Tibial artery (tissue), 4 donors: ENCODE data around the gene MAP2K5.

Experiments
- DNase-seq, 2 donors: peaks; one replicate each; pipeline ENCODE4 v3.0.0-alpha.2; 2019
- H3K27ac ChIP-seq, 2 donors: fragments of 200-600 bp; sonication (generic) in 1 of 2; 1 replicate in 1 of 2; 2 replicates in 1 of 2; pipeline ENCODE4 v1.5.1; 2018 to 2019; ENCODE audit warnings: mild to moderate bottlenecking in 1 of 2
- H3K27me3 ChIP-seq, 2 donors: fragments of 200-600 bp; sonication (generic) in 1 of 2; one replicate each; pipeline versions ENCODE4 v1.5.1 to v1.6.0; 2016 to 2019
- H3K36me3 ChIP-seq, 3 donors: fragments of 200-600 bp; sonication (generic) in 2 of 3; one replicate each; pipeline ENCODE4 v1.5.1; 2016 to 2019; ENCODE audit warnings: mild to moderate bottlenecking in 2 of 3
- H3K4me1 ChIP-seq, 4 donors: fragments of 200-600 bp; sonication (generic) in 2 of 4; 1 replicate in 3 of 4; 2 replicates in 1 of 4; pipeline ENCODE4 v1.5.1; 2016 to 2019
- H3K4me3 ChIP-seq, 2 donors: fragments of 200-600 bp; sonication (generic) in 1 of 2; 1 replicate in 1 of 2; 2 replicates in 1 of 2; pipeline ENCODE4 v1.5.1; 2018 to 2019; ENCODE audit warnings: mild to moderate bottlenecking in 2 of 2
- H3K9me3 ChIP-seq, 3 donors: fragments of 200-600 bp; sonication (generic) in 1 of 3; one replicate each; pipeline ENCODE4 v1.5.1; 2016 to 2019
- CTCF ChIP-seq, 2 experiments: fragments of 200-600 bp in 1 of 2; fragments of 450-650 bp in 1 of 2; IDR thresholded peaks; one replicate each; pipeline ENCODE4 v1.5.1; 2017 to 2019; ENCODE audit warnings: antibody characterized with exemption in 2 of 2, mild to moderate bottlenecking in 1 of 2, moderate library complexity in 1 of 2
- intact Hi-C: fragments of 100-400 bp; cut with DNase I; formaldehyde crosslinking; loops from one replicate; pipeline ENCODE4 v1.15.0; 2023; ENCODE audit warnings: low total_unique reads

MAP2K5 gene

GRCh38 chr15:67717776-67718175, 175.3 kb downstream of the MAP2K5 start:
- no peak overlapping the region for H3K27ac ChIP-seq
- intact Hi-C loops: no loop called here
- no peaks in the 10 kb centered on the region for H3K27me3 ChIP-seq
- no peaks in the 10 kb centered on the region for H3K9me3 ChIP-seq
- no peak for TF ChIP-seq CTCF (IDR thresholded peaks at IDR 0.05)
- H3K4me3 ChIP-seq: no peak overlapping the region
- no peaks in the 10 kb centered on the region for H3K36me3 ChIP-seq
- H3K4me1 ChIP-seq: no peaks in the 10 kb centered on the region
- DNase-seq: no peak

- Histone ChIP-seq H3K9me3 (no peaks in the 10 kb centered on the region), H3K4me3 (no peak overlapping the region), H3K36me3 (no peaks in the 10 kb centered on the region), H3K27ac (no peak overlapping the region), H3K4me1 (no peaks in the 10 kb centered on the region), H3K27me3 (no peaks in the 10 kb centered on the region)
- no peak for DNase-seq
- intact Hi-C loops: no loop called here
- no peak for TF ChIP-seq CTCF (IDR thresholded peaks at IDR 0.05)
These were observed 176.9 kb downstream of the MAP2K5 start for GRCh38 chr15:67719330-67719959.

GRCh38 chr15:67720556-67721175, 178.2 kb downstream of the MAP2K5 start:
- Histone ChIP-seq H3K4me1 (no peaks in the 10 kb centered on the region), H3K9me3 (no peaks in the 10 kb centered on the region), H3K27ac (no peak overlapping the region), H3K4me3 (no peak overlapping the region), H3K36me3 (no peaks in the 10 kb centered on the region), H3K27me3 (no peaks in the 10 kb centered on the region)
- DNase-seq: no peak
- TF ChIP-seq CTCF (IDR thresholded peaks at IDR 0.05): no peak
- intact Hi-C loops: no loop called here

- TF ChIP-seq CTCF (IDR thresholded peaks at IDR 0.05): no peak
These were observed 179.7 kb downstream of the MAP2K5 start for GRCh38 chr15:67722030-67722817.

GRCh38 chr15:67723294-67724024, 181.0 kb downstream of the MAP2K5 start:
- Histone ChIP-seq H3K9me3 (no peaks in the 10 kb centered on the region), H3K27ac (no peak overlapping the region), H3K4me3 (no peak overlapping the region), H3K27me3 (no peaks in the 10 kb centered on the region), H3K36me3 (no peaks in the 10 kb centered on the region), H3K4me1 (no peaks in the 10 kb centered on the region)
- TF ChIP-seq CTCF (IDR thresholded peaks at IDR 0.05): no peak
- intact Hi-C loops: no loop called here
- no peak for DNase-seq

More at GRCh38 chr15:67722030-67722817, 179.7 kb downstream of the MAP2K5 start:
- DNase-seq: no peak
- intact Hi-C loops: no loop called here
- no peak overlapping the region for H3K4me3 ChIP-seq
- H3K27ac ChIP-seq: no peak overlapping the region
- H3K9me3 ChIP-seq: no peaks in the 10 kb centered on the region
- H3K27me3 ChIP-seq: no peaks in the 10 kb centered on the region
- H3K36me3 ChIP-seq: no peaks in the 10 kb centered on the region
- no peaks in the 10 kb centered on the region for H3K4me1 ChIP-seq
